Activated CD8-positive, alpha-beta T cell treated with anti-CD3 and anti-CD28 coated beads for 36 hours (primary cell): ENCODE measurements around the gene SLC7A6OS. TPM values are rescaled to one million over a fixed set of nuclear protein-coding genes. Genes with fewer than 3 reads are reported as not detected.

Experiments
- ATAC-seq: fragments of 200-7000 bp; cut with Tn5 transposase; one replicate; pipeline ENCODE4 v1.10.0; 2021; ENCODE audit warnings: mild to moderate bottlenecking, moderate library complexity
- CTCF ChIA-PET: fragments of 350-600 bp; sonication (Branson Sonifier 250); formaldehyde crosslinking; loops from one replicate; lab custom pipeline; 2021; ENCODE audit warnings: antibody characterized with exemption; lab: Charles Lee
- POLR2A ChIA-PET: fragments of 350-600 bp; sonication (Branson Sonifier 250); formaldehyde crosslinking; loops from one replicate; lab custom pipeline; 2021; ENCODE audit warnings: antibody characterized with exemption; lab: Charles Lee
- DNase-seq: peaks from one replicate; pipeline ENCODE4 v3.0.0-alpha.2; 2020
- H3K27ac Mint-ChIP-seq: one replicate; pipeline ENCODE4 v1.8.0; 2021; ENCODE audit warnings: mild to moderate bottlenecking, mixed read lengths
- H3K27me3 Mint-ChIP-seq: one replicate; pipeline ENCODE4 v1.8.0; 2021; ENCODE audit warnings: mixed read lengths
- H3K36me3 Mint-ChIP-seq: one replicate; pipeline ENCODE4 v1.8.0; 2021; ENCODE audit warnings: low read depth, mixed read lengths
- H3K4me1 Mint-ChIP-seq: one replicate; pipeline ENCODE4 v1.8.0; 2021; ENCODE audit warnings: low read depth, mixed read lengths
- H3K4me3 Mint-ChIP-seq: one replicate; pipeline ENCODE4 v1.8.0; 2021; ENCODE audit warnings: mild to moderate bottlenecking, moderate library complexity, mixed read lengths
- H3K9me3 Mint-ChIP-seq: one replicate; pipeline ENCODE4 v1.8.0; 2021; ENCODE audit warnings: mixed read lengths
- CTCF ChIP-seq: fragments of 200-600 bp; IDR thresholded peaks from one replicate; pipeline ENCODE4 v1.8.0; 2022; ENCODE audit warnings: antibody characterized with exemption, mild to moderate bottlenecking
- intact Hi-C: fragments of 100-400 bp; cut with micrococcal nuclease; formaldehyde crosslinking; loops from one replicate; pipeline ENCODE4 v1.10.0; 2022
- total RNA-seq, 2 experiments: library from RNA; stranded (reverse); gene quantifications; one replicate each; pipeline ENCODE4 v1.2.3, GENCODE V29; 2021

The SLC7A6OS gene
- total RNA-seq, 2 experiments from 2014 or later: 20.2 to 23.1 TPM

GRCh38 chr16:68283801-68284598, 26.7 kb downstream of the SLC7A6OS start:
- peak overlapping the region; percentile 46 for H3K4me3 Mint-ChIP-seq
- peak; percentile 58 for DNase-seq
- intact Hi-C loops: loop anchor here (2.0 kb wide), 1 partner anchor 13 kb away; no protein-coding TSS in a partner anchor

DNA sequence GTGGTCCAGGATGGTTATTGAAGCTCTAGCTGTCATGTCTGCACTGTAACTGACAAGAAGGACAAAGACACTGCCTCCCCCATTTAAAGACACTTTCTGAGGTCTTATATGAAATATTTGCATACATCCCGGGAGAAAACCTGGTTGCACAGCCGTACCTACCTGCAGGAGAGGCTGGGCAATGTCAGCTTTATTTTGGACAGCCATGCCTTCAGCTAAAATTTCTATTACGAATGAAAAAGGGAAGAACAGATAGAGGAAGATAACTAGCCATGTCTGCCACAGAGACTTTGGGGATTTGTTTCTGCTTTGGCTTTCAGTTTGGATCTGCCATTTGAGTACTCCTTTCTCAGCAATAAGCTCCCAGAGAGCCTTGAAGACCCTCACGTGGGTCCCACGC, 27.4 kb downstream of the SLC7A6OS start:
- TF ChIP-seq CTCF: no peak
- Mint-ChIP-seq H3K4me1 (peaks cover 82% of the 10 kb centered on the region), H3K4me3 (peak overlapping the region; percentile 46), H3K36me3 (peaks cover 69% of the 10 kb centered on the region), H3K27ac (peak overlapping the region; percentile 95), H3K27me3 (no peaks in the 10 kb centered on the region), H3K9me3 (no peaks in the 10 kb centered on the region)
- ChIA-PET CTCF (interaction anchor here (0.8 to 18.9 kb wide), 8 partner anchors 9 to 220 kb away, joined by 3 to 260 read pairs (median 12); partner anchors contain the start of genes PRMT7, SLC7A6 and SLC7A6OS), POLR2A (interaction anchor here (1.0 to 6.1 kb wide), 10 partner anchors 9 to 37 kb away, joined by 3 to 27 read pairs (median 3); partner anchors contain the start of genes PRMT7, SLC7A6 and SLC7A6OS)
- intact Hi-C loops: no loop called here
- DNase-seq: no peak
- ATAC-seq: no peak

More at GRCh38 chr16:68283801-68284598, 26.7 kb downstream of the SLC7A6OS start:
- Mint-ChIP-seq H3K27ac (peak overlapping the region; percentile 95), H3K4me1 (peaks cover 84% of the 10 kb centered on the region), H3K36me3 (peaks cover 72% of the 10 kb centered on the region), H3K9me3 (no peaks in the 10 kb centered on the region), H3K27me3 (no peaks in the 10 kb centered on the region)
- ATAC-seq: peak; percentile 45
- TF ChIP-seq CTCF: no peak
- ChIA-PET POLR2A (interaction anchor here (0.8 to 6.1 kb wide), 15 partner anchors 9 to 134 kb away, joined by 3 to 27 read pairs (median 4); partner anchors contain the start of genes PLA2G15, PRMT7, SLC7A6 and SLC7A6OS), CTCF (interaction anchor here (0.7 to 18.9 kb wide), 9 partner anchors 10 to 221 kb away, joined by 3 to 260 read pairs (median 4); partner anchors contain the start of genes PRMT7, SLC7A6 and SLC7A6OS)

GRCh38 chr16:68282064-68282452, 28.7 kb downstream of the SLC7A6OS start:
- Mint-ChIP-seq H3K4me1 (peaks cover 69% of the 10 kb centered on the region), H3K4me3 (no peak overlapping the region), H3K27ac (peak overlapping the region; percentile 95), H3K9me3 (no peaks in the 10 kb centered on the region), H3K27me3 (no peaks in the 10 kb centered on the region), H3K36me3 (peaks cover 57% of the 10 kb centered on the region)
- POLR2A ChIA-PET: interaction anchor here (1.3 to 2.0 kb wide), 4 partner anchors 8 to 18 kb away, joined by 3 to 14 read pairs (median 8); no protein-coding TSS in a partner anchor
- DNase-seq (no peak), ATAC-seq (no peak)
- intact Hi-C loops: no loop called here
- no peak for TF ChIP-seq CTCF
- CTCF ChIA-PET: interaction anchor here (4.5 to 18.9 kb wide), 2 partner anchors 19 to 46 kb away, joined by 32 to 260 read pairs; partner anchors contain the start of gene SLC7A6

DNA sequence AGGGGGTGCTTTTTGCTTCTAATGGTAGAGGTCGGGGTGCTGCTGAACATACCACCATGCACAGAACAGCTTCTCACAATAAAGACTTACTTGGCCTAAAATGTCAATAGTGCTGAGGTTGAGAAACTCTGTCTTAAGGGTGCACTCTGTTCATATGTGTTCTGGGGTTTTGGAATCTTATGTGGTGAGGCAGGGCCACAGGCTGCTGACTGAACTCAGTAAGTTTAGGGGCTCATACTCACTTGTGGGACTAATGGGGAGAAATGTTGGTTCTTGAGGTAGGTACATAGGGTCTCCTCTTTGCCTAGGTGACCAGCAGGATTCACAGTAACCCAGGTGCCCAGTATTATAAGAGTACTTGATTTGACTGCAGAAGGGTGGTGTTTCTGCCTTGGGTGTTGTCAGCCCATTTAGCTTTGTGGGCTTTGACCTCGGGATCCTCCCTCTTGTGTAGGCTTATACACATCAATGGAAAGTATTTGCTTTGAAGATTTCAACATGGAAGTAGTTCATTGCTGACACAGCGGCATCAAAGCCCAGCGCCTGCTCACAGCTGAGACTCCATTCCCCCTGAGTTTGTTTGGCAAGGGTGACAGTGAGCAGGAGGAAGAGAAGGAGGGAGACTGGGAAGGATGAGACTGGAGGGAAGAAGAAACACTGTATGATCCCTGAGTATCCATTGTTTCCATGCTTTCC, 29.2 kb downstream of the SLC7A6OS start:
- intact Hi-C loops: no loop called here
- no peak for TF ChIP-seq CTCF
- ATAC-seq: peak; percentile 14
- Mint-ChIP-seq H3K27me3 (no peaks in the 10 kb centered on the region), H3K9me3 (no peaks in the 10 kb centered on the region), H3K36me3 (peaks cover 55% of the 10 kb centered on the region), H3K4me3 (no peak overlapping the region), H3K27ac (peak overlapping the region; percentile 95), H3K4me1 (peaks cover 69% of the 10 kb centered on the region)
- ChIA-PET POLR2A (interaction anchor here (1.3 to 2.0 kb wide), 3 partner anchors 9 to 13 kb away, joined by 3 to 14 read pairs (median 7); no protein-coding TSS in a partner anchor), CTCF (interaction anchor here (3.1 to 18.9 kb wide), 2 partner anchors 19 to 47 kb away, joined by 10 to 260 read pairs; partner anchors contain the start of gene SLC7A6)
- no peak for DNase-seq
